ENCODE measurements around the gene SIGLEC1.

SIGLEC1 gene

GRCh38 chr20:3735768-3736167, 23.4 kb upstream of the SIGLEC1 start:
- no peak for DNase-seq (ENCODE audit: low read depth in 1 of 2, low spot score in 1 of 2)
- Histone ChIP-seq H3K4me3 (replicated peaks; ENCODE audit: insufficient read depth, low read length) (no peak overlapping the region), H3K27ac (replicated peaks) (no peak overlapping the region), H3K27me3 (ENCODE audit: insufficient read depth, poor library complexity, severe bottlenecking) (peaks cover 25% of the 10 kb centered on the region)
- TF ChIP-seq REST (IDR thresholded peaks at IDR 0.05; ENCODE audit: insufficient replicate concordance, low read depth) (no peak), GABPA (IDR thresholded peaks at IDR 0.05; ENCODE audit: low read depth) (no peak)

GRCh38 chr20:3734111-3734843, 21.9 kb upstream of the SIGLEC1 start:
- no peak for DNase-seq (ENCODE audit: low read depth in 1 of 2, low spot score in 1 of 2)
- TF ChIP-seq GABPA (IDR thresholded peaks at IDR 0.05; ENCODE audit: low read depth) (no peak), POLR2AphosphoS5 (IDR thresholded peaks at IDR 0.05; ENCODE audit: low read depth) (no peak), REST (IDR thresholded peaks at IDR 0.05; ENCODE audit: insufficient replicate concordance, low read depth) (no peak), SPI1 (IDR thresholded peaks at IDR 0.05; ENCODE audit: borderline replicate concordance, low read depth) (no peak), CTCF (IDR thresholded peaks at IDR 0.05; ENCODE audit: insufficient read depth, low read length) (no peak)
- Histone ChIP-seq H3K27ac (replicated peaks) (no peak overlapping the region), H3K4me3 (replicated peaks; ENCODE audit: insufficient read depth, low read length) (no peak overlapping the region), H3K27me3 (ENCODE audit: insufficient read depth, poor library complexity, severe bottlenecking) (peaks cover 27% of the 10 kb centered on the region)

- no peak overlapping the region for H3K27ac ChIP-seq (replicated peaks)
- DNase-seq (ENCODE audit: low read depth in 1 of 2, low spot score in 1 of 2), result no peak
- H3K27me3 ChIP-seq (ENCODE audit: insufficient read depth, poor library complexity, severe bottlenecking), result peaks cover 27% of the 10 kb centered on the region
- no peak overlapping the region for H3K4me3 ChIP-seq (replicated peaks; ENCODE audit: insufficient read depth, low read length)
- TF ChIP-seq CTCF (IDR thresholded peaks at IDR 0.05; ENCODE audit: insufficient read depth, low read length) (no peak), POLR2AphosphoS5 (IDR thresholded peaks at IDR 0.05; ENCODE audit: low read depth) (no peak)
Measured at GRCh38 chr20:3733119-3733995, 21.0 kb upstream of the SIGLEC1 start.

- Histone ChIP-seq H3K27me3 (ENCODE audit: insufficient read depth, poor library complexity, severe bottlenecking) (peaks cover 27% of the 10 kb centered on the region), H3K4me3 (replicated peaks; ENCODE audit: insufficient read depth, low read length) (no peak within 1 kb of the TSS)
- DNase-seq (ENCODE audit: low read depth in 1 of 2, low spot score in 1 of 2), result no peak
Measured at GRCh38 chr20:3732327-3733118, 20.1 kb upstream of the SIGLEC1 start, which contains the start of gene HSPA12B. Gene HSPA12B, plus strand, starts transcription at chr20:3732685. Its CDS starts 5,990 bp downstream, at chr20:3738675.

More at GRCh38 chr20:3732327-3733118, 20.1 kb upstream of the SIGLEC1 start, which contains the start of gene HSPA12B:
- no peak within 1 kb of the TSS for H3K27ac ChIP-seq (replicated peaks)
- TF ChIP-seq REST (IDR thresholded peaks at IDR 0.05; ENCODE audit: insufficient replicate concordance, low read depth) (no peak), POLR2AphosphoS5 (IDR thresholded peaks at IDR 0.05; ENCODE audit: low read depth) (no peak), SPI1 (IDR thresholded peaks at IDR 0.05; ENCODE audit: borderline replicate concordance, low read depth) (no peak), GABPA (IDR thresholded peaks at IDR 0.05; ENCODE audit: low read depth) (no peak), CTCF (IDR thresholded peaks at IDR 0.05; ENCODE audit: insufficient read depth, low read length) (no peak)
